Spleen (tissue), 7 donors: ENCODE measurements around the gene NIPSNAP2.

Experiments used
- POLR2A ChIP-seq, 3 donors: fragments of 450-650 bp; IDR thresholded peaks; one replicate each; pipeline ENCODE4 v1.5.1; 2017; ENCODE audit warnings: antibody characterized with exemption in 3 of 3, mild to moderate bottlenecking in 1 of 3
- POLR2AphosphoS5 ChIP-seq, 3 donors: sonication (generic); formaldehyde crosslinking; IDR thresholded peaks; one replicate each; pipeline ENCODE4 v1.5.1; 2017; ENCODE audit warnings: antibody characterized with exemption in 3 of 3
- TF ChIP-seq, protein P1 (sequence below), 11 experiments: fragments of 200-600 bp in 7 of 11; fragments of 450-650 bp in 4 of 11; sonication (generic) in 4 of 11; IDR thresholded peaks in 8 of 11; conservative IDR thresholded peaks in 3 of 11; 1 replicate in 7 of 11; 2 replicates in 4 of 11; pipeline versions ENCODE4 v1.4.0 to v1.8.0; 2016 to 2021; ENCODE audit warnings: antibody characterized with exemption in 11 of 11, inconsistent platforms in 4 of 11, mild to moderate bottlenecking in 1 of 11
- donor health status: DM: no; HTN: no; CAD: no; lungs with moderate emphysema.
- donor health status: DM: no; HTN: no; CAD: no.
- donor health status: DM: no; HTN: no; CAD: no.

DNA sequence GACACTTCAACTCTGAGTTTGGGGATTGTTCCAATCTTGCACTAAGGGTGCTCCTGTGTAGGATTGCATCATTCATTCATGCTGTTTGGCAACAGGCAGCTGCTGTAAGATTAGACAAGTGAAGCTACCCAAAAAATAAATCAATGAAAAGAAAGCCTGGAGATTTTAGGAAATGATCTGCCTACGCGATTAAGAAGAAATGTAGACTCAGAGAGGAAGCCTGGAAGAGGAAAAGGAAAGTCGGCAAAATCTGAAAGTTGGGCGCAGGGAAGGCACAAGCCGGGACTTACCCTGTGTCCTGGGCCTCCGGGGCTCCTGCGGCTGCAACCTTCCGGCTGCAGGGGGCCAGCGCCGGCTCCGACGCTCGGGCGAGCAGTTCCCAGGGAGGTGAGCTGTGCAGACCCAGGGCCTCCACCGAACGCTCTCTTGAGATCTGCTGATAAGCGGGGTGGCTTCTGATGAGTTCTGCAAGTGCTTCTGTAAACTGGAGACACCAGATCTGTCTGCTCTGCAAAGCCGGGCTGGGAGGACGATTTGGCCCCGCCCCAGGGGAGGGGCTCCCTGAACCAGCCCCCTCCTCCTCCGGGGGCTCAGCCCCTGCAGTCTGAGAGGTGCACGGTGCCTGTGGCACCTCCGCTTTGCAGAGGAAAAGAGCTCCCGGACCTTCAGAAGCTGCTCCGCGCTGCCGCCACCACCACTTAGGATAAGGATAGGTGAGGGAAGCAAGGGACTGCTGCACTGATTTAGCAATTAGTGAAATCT is 69.5 kb downstream of the NIPSNAP2 start:
- TF ChIP-seq POLR2AphosphoS5 (IDR thresholded peaks at IDR 0.05) = peak; percentile 29 to 74 (median 51)
- TF ChIP-seq, protein P1, sequence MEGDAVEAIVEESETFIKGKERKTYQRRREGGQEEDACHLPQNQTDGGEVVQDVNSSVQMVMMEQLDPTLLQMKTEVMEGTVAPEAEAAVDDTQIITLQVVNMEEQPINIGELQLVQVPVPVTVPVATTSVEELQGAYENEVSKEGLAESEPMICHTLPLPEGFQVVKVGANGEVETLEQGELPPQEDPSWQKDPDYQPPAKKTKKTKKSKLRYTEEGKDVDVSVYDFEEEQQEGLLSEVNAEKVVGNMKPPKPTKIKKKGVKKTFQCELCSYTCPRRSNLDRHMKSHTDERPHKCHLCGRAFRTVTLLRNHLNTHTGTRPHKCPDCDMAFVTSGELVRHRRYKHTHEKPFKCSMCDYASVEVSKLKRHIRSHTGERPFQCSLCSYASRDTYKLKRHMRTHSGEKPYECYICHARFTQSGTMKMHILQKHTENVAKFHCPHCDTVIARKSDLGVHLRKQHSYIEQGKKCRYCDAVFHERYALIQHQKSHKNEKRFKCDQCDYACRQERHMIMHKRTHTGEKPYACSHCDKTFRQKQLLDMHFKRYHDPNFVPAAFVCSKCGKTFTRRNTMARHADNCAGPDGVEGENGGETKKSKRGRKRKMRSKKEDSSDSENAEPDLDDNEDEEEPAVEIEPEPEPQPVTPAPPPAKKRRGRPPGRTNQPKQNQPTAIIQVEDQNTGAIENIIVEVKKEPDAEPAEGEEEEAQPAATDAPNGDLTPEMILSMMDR (IDR thresholded peaks at IDR 0.05 in 8 of 11, conservative IDR thresholded peaks at IDR 0.05 in 3 of 11) = peak in 6 of 11 experiments; percentile 12 to 48 (median 32)
- no peak for TF ChIP-seq POLR2A (IDR thresholded peaks at IDR 0.05)
